GM18520 (cell line): ENCODE results near the gene AZU1.

Experiments used
- ATAC-seq: cut with Tn5 transposase; IDR thresholded peaks from one replicate; pipeline ENCODE4 v1.9.1; 2021; ENCODE audit not compliant: unreplicated experiment

AZU1 gene

DNA sequence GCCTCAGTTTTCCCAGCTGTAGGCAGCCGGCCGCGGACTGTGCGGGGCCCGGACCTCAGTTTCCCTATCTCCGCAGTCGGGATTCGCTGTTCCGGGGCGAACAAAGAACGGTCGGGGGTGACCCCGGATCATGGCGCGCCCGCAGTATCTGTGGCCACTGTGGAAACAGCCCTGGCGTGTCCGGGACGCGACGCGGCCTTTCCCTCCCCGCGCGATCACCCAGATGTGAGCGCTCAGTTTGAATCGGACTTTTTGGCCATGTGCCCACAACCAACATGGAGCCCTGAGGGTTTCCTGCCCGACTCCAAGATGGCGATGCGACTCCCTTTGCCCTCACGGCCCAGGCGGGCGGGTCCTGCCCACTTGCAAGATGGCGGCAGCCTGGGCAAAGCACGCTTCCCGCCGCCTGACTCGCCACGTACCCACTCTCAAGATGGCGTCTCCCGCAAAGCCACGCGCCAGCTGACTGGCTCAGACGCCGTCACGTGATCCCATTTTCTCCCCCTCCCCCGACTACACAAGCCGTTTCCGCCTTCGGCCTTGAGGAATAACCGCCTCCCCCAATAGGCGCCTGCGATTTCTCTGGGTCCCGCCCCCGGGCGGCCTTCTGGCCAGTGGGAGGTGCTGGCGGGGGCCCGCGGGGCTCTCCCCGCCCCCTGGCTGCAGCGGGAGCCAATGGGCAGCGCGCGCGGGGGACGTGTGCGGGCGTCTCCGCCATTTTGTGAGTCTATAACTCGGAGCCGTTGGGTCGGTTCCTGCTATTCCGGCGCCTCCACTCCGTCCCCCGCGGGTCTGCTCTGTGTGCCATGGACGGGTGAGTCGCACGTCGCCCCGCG, 30.7 kb upstream of the AZU1 start, which contains the start of gene PTBP1:
Gene PTBP1 (plus strand): TSS at position 761 of the 836 bp plus-strand sequence. CDS start 46 bp downstream, at position 807.
- ATAC-seq, result peak; percentile 78

DNA sequence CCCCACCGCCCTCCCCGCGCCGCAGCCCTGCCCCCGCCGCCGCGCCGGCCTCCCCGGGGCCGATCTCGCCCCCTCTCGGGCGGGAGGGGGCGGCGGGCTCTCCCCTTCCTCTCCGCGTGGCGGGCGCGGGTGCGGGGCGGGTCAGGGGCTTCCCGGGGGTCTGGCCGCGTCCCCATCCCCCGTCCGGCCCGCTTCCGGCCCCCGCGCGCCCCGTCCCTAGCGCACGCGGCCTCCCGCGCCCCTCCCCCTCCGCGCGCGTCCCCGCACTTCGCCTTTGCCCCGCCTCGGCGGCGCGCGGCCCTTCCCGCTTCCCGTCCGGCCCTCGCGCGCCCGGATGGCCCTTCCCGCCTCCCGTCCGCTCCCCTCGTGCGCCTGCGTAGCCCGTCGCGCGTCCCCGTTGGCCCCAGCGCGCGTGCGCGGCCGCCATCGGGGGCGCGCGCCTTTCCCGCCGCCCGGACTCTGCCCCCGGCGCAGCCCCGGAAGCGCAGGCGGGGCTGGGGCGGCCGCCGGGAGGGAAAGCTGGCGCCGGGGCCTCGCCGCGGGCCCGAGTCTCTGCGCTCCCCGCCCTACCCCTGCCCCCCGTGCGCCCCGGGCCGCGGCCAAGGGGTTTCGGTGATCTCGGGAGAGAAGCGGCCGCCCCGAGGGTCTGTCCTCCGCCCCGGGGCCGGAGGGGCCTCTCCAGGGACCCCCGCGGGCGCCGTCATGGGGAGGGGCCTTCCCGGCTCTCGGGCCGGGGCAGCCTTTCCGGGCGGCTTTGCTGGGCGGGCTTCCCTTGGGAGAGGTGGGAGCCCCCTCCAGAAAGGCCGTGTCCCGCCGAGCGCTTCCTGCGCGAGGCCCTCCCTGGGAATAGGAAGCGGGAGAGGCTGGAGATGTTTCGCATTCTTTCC, 29.9 kb upstream of the AZU1 start:
- ATAC-seq, result peak; percentile 29

DNA sequence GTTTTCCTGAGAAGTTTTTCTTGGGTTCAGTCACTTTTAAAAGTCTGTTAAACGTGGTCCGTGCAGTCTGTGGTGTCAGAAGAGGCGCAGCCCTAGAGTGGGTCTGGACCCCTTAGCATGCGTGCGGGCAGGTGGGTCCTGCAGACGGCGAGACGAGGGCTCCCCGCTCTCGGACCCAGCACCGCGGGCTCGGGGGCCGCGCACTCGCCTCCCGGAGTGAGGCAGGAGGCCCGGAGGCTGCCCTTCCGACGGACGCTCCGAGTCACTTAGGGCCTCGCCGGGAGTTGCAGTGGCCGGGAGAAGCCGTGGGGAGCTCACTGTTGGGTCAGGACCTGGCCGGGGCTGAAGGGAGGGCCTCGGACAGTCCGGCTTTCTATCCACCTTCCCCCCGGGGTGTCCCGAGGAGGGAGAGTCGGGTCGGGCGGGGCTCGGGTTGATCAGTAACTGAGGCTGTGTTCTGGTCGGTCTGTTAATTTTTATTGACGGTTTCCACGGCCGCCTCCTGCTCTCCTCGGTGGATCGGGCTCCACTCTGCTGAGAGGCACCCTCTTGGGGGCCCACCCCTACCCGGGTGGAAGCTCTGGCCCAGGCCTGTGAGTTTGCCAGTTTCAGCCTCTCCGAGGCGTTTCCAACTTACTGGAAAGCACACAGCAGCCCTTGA, 29.1 kb upstream of the AZU1 start:
- ATAC-seq, result no peak

DNA sequence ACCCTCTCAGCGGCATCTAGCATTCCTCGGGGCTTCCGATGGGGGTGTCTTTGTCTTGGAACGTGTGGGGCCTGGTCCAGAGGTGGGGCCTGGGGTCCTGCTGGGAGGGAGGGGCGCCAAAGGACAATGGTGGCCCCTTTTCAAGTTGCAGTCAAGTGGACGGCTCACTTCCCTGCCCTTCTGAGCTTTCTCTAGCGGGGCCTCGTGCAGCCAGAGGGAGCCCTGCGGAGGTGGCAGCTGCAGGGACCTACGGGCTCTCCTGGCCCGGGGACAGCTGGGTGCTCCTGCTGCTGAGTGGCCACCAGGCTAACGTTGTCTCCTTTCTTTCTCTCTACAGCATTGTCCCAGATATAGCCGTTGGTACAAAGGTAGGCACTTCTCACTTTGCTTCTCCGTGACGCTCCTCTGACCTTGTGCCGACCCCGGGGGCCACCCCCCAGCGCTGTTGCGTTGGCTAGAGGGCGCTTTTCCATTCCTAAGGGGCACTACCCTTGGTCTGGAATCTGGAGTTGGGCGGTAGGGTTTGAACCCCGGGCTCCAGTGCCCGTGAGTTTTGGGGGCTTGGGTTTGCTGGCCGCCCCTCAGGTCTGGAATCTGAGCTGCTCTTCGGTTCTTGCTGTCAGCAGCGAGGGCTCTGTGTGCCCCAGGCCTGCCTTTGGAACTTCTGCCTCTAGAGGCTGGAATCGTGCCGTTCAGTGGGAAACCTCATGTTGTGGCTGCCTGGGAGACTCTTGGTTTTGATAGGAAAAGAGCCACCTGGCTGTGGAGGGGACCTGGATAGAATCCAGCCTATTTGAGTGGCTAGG, 28.4 kb upstream of the AZU1 start:
- no peak for ATAC-seq

GRCh38 chr19:800360-801029, 27.1 kb upstream of the AZU1 start:
- no peak for ATAC-seq

- ATAC-seq, result no peak
Observed at GRCh38 chr19:801030-801860, 26.4 kb upstream of the AZU1 start.

- ATAC-seq, result no peak
Observed at GRCh38 chr19:801861-802497, 25.7 kb upstream of the AZU1 start.

GRCh38 chr19:802498-803098, 25.0 kb upstream of the AZU1 start:
- no peak for ATAC-seq

DNA sequence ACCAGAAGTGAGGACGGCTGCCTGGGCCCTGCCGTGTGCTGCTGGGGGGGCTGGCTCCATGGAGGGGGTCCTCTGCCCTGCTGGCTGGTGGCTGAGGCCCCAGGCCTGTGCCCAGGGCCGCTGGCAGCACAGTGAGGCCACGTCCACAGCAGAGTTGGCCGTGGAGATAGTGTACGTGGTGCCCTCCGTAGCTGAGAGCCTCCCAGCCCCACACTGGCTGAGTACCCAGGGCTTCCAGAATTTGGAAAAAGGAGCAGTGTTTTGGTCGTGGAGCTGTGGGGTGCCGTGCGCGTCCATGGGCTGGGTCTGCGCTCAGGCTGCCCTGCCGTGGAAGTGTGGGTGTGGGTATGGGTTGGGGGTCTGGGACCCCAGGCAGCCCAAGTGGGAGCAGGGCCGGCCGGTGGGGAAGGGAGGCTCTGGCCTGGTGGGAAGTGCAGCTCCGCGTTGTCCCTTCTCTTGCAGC, 24.5 kb upstream of the AZU1 start:
- no peak for ATAC-seq

- no peak for ATAC-seq
Observed at GRCh38 chr19:803686-804418, 23.8 kb upstream of the AZU1 start.

GRCh38 chr19:804419-805165, 23.0 kb upstream of the AZU1 start:
- ATAC-seq, result no peak

DNA sequence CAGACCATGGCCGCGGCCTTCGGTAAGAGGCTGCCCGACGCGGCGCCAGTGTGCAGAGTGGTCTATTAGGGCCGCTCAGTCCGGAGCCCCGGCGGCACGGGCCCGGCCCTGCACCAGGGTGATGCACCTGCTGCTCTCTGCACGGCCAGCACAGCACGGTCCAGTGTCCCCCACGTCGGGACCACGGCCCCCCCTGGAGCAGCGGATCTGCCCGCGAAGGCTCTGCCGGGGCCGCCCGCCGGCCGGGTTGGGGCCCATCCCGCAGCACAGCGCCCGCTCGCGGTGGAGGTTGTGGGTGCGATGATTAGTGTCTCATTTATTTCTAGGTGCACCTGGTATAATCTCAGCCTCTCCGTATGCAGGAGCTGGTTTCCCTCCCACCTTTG, 22.5 kb upstream of the AZU1 start:
- ATAC-seq, result no peak

DNA sequence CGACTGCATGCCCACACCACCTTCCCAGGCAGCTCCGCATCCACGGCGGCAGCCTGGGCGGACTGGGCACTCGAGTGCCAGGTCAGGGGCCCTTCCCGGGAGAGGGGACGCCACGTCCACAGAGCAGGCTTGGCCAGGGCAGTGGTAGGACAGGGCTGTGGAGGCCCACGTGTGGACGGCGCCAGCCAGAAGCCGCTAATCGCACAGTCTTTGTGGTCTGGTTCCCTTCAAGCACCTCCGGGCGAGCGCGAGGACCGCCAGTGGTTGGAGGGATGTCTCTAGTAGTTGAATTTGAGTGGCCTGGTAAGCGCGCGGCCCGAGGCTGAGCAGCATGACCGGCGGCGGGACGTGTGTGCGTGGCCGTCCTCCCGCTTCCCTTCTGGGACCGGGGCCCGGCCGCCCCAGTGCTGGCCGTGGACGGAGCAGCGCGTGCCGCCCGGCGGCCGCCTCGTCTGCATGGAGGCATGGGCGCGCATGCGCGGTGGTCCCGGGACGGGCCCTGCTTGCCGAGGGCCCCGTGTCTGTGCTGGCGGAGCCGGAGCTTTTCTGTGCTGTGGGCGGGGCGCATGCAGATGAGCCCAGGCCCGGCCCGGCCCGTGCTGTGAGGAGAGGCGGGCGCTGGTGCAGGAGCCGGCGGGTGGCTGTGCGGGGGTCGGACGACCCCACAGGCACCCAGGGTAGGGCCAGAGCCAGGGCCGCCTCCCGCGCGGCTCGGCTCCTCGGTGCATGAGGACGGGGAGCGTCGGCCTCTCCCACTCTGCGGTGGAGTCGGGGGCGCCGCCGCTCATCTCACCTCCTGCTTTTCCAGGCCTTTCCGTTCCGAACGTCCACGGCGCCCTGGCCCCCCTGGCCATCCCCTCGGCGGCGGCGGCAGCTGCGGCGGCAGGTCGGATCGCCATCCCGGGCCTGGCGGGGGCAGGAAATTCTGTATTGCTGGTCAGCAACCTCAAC, 21.8 kb upstream of the AZU1 start:
- ATAC-seq, result no peak

GRCh38 chr19:806815-807421, 20.7 kb upstream of the AZU1 start:
- ATAC-seq, result no peak
